Caco-2 (cell line): ENCODE data around the gene ACYP2. TPM values are rescaled to one million over a fixed set of nuclear protein-coding genes. Genes with fewer than 3 reads are reported as not detected.

Source experiments
- BruUV-seq: library from RNA; stranded (reverse); fragments of 400-500 nt; replicated peaks from 2 replicates; lab custom pipeline; 2021; lab: Mats Ljungman, UMichigan
- CTCF ChIA-PET: fragments of 300-600 bp; sonication (Branson Sonifier 250); formaldehyde crosslinking; loops from one replicate; lab custom pipeline; 2022; ENCODE audit warnings: antibody characterized with exemption; lab: Charles Lee
- POLR2A ChIA-PET: fragments of 300-600 bp; sonication (Branson Sonifier 250); formaldehyde crosslinking; loops from one replicate; lab custom pipeline; 2022; ENCODE audit warnings: antibody characterized with exemption; lab: Charles Lee
- DNase-seq, 2 experiments: peaks; one replicate each; pipeline versions ENCODE4 v3.0.0 to v3.0.0-alpha.2; 2020 to 2022
- H3K27me3 ChIP-seq: replicated peaks from 2 replicates; pipeline ENCODE4 v1.6.0; 2011; ENCODE audit warnings: low read length; ENCODE audit not compliant: control insufficient read depth, insufficient read depth
- H3K36me3 ChIP-seq: 2 replicates; pipeline ENCODE4 v1.5.1; 2011; ENCODE audit warnings: low read length; ENCODE audit not compliant: control insufficient read depth, insufficient read depth
- H3K4me1 ChIP-seq: fragments of 250-450 bp; sonication (Bioruptor Pico); 2 replicates; pipeline ENCODE4 v1.5.1; 2020; ENCODE audit warnings: mild to moderate bottlenecking
- H3K4me3 ChIP-seq: 2 replicates; pipeline ENCODE4 v1.5.1; 2011; ENCODE audit warnings: low read depth, mild to moderate bottlenecking, control low read depth, low read length
- H3K9me3 ChIP-seq: fragments of 250-450 bp; sonication (Bioruptor Pico); 2 replicates; pipeline ENCODE4 v1.5.1; 2020; ENCODE audit warnings: mild to moderate bottlenecking, moderate library complexity
- H3K27ac Mint-ChIP-seq: one replicate; pipeline ENCODE4 v1.8.0; 2022; ENCODE audit warnings: mixed read lengths; ENCODE audit not compliant: unreplicated experiment
- H3K27me3 Mint-ChIP-seq: one replicate; pipeline ENCODE4 v1.8.0; 2022; ENCODE audit warnings: mixed read lengths; ENCODE audit not compliant: insufficient read depth, unreplicated experiment
- H3K36me3 Mint-ChIP-seq: one replicate; pipeline ENCODE4 v1.8.0; 2022; ENCODE audit warnings: mild to moderate bottlenecking, mixed read lengths; ENCODE audit not compliant: insufficient read depth, unreplicated experiment
- H3K4me1 Mint-ChIP-seq: one replicate; pipeline ENCODE4 v1.8.0; 2022; ENCODE audit warnings: low read depth, mixed read lengths; ENCODE audit not compliant: unreplicated experiment
- H3K4me3 Mint-ChIP-seq: one replicate; pipeline ENCODE4 v1.8.0; 2022; ENCODE audit warnings: mild to moderate bottlenecking, moderate library complexity, mixed read lengths; ENCODE audit not compliant: unreplicated experiment
- H3K9me3 Mint-ChIP-seq: one replicate; pipeline ENCODE4 v1.8.0; 2022; ENCODE audit warnings: mixed read lengths; ENCODE audit not compliant: unreplicated experiment
- intact Hi-C: fragments of 100-400 bp; cut with micrococcal nuclease; formaldehyde crosslinking; loops from one replicate; pipeline ENCODE4 v1.10.0; 2022; ENCODE audit not compliant: unreplicated experiment
- total RNA-seq: library from RNA; stranded (reverse); gene quantifications from 2 replicates; pipeline ENCODE4 v1.2.3, GENCODE V29; 2022
- TF ChIP-seq, protein P1 (sequence below), 2 experiments: fragments of 200-600 bp in 1 of 2; IDR thresholded peaks; 1 replicate in 1 of 2; 2 replicates in 1 of 2; pipeline versions ENCODE4 v1.5.1 to v1.8.0; 2011 to 2022; ENCODE audit warnings: antibody characterized with exemption in 1 of 2, control low read depth in 1 of 2, inconsistent platforms in 1 of 2, low read depth in 1 of 2, low read length in 1 of 2, mild to moderate bottlenecking in 1 of 2, moderate library complexity in 1 of 2; ENCODE audit not compliant: insufficient read depth in 1 of 2, severe bottlenecking in 1 of 2, unreplicated experiment in 1 of 2

ACYP2 gene
- total RNA-seq, 1 experiment from 2014 or later: 4.1 TPM

DNA sequence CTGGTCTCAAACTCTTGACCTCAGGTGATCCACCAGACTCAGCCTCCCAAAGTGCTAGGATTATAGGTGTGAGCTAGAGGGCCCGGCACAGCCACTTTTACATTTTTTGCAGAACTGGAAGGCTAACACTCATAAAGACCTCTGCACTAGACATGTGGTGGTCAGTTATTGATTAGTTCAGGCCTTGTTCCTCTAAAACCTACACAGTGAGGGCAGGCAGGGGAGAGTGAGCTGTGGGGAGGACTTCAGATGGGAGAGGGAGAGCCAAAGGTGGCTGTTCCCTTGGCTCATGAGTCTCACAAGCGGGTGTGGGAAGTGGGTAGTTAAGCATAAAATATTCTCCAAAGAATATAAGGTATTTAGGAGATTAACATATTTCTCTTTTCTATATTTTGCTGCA lies 29.3 kb upstream of the ACYP2 start:
- no peak for DNase-seq
- intact Hi-C loops: loop anchor here (10.0 kb wide), 1 partner anchor 111 kb away; the partner anchor contains the start of gene PSME4

DNA sequence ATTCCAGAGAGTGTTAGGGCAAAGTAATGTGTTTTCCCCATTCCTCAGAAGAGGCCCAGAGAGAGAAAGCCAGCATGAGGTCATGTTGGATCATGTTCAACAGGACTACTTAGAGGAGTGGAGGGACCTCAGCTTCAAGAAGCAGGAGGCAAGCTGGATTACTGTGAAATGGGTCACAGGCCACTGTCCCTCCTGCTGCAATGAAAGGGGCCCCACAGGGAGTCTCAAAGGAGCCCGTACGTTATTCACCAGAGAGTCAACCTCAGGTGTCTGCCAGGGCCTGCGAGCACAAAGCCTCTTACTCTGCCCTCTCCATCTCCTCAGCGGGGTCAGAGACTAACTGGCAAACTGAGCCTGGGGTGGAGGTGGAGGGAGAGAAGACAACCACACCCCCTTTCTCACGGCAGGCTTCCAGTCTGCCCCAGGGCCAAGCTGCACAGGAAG lies 27.2 kb upstream of the ACYP2 start:
- peak overlapping the region; percentile 41 for H3K4me3 Mint-ChIP-seq
- Histone ChIP-seq H3K9me3 (no peaks in the 10 kb centered on the region), H3K4me3 (no peak overlapping the region), H3K4me1 (peaks cover 20% of the 10 kb centered on the region), H3K27me3 (0 out of 2 replicates have a peak, but pooled peaks cover 1% of the 10 kb centered on the region), H3K36me3 (no peaks in the 10 kb centered on the region)
- peaks cover 13% of the 10 kb centered on the region for H3K4me1 Mint-ChIP-seq
- no TSS peak for BruUV-seq
- CTCF ChIA-PET: interaction anchor here (1.1 kb wide), 1 partner anchor 19 kb away, joined by 6 read pairs; no protein-coding TSS in a partner anchor
- peaks cover 15% of the 10 kb centered on the region for H3K27me3 Mint-ChIP-seq
- no peaks in the 10 kb centered on the region for H3K9me3 Mint-ChIP-seq
- intact Hi-C loops: loop anchor here (2.0 to 10.0 kb wide), 2 partner anchors 113 to 485 kb away; partner anchors contain the start of gene PSME4
- no peaks in the 10 kb centered on the region for H3K36me3 Mint-ChIP-seq
- POLR2A ChIA-PET: no interaction called here
- peak; percentile 18 to 43 for DNase-seq
- H3K27ac Mint-ChIP-seq: no peak overlapping the region
- TF ChIP-seq, protein P1, sequence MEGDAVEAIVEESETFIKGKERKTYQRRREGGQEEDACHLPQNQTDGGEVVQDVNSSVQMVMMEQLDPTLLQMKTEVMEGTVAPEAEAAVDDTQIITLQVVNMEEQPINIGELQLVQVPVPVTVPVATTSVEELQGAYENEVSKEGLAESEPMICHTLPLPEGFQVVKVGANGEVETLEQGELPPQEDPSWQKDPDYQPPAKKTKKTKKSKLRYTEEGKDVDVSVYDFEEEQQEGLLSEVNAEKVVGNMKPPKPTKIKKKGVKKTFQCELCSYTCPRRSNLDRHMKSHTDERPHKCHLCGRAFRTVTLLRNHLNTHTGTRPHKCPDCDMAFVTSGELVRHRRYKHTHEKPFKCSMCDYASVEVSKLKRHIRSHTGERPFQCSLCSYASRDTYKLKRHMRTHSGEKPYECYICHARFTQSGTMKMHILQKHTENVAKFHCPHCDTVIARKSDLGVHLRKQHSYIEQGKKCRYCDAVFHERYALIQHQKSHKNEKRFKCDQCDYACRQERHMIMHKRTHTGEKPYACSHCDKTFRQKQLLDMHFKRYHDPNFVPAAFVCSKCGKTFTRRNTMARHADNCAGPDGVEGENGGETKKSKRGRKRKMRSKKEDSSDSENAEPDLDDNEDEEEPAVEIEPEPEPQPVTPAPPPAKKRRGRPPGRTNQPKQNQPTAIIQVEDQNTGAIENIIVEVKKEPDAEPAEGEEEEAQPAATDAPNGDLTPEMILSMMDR (IDR thresholded peaks at IDR 0.05; ENCODE audit: insufficient read depth in 1 of 2, low read depth in 1 of 2, low read length in 1 of 2, severe bottlenecking in 1 of 2, unreplicated experiment in 1 of 2): no peak

More for the DNA sequence above, 29.3 kb upstream of the ACYP2 start:
- POLR2A ChIA-PET: no interaction called here
- Histone ChIP-seq H3K36me3 (no peaks in the 10 kb centered on the region), H3K27me3 (0 out of 2 replicates have a peak, but pooled peaks cover 1% of the 10 kb centered on the region), H3K4me3 (no peak overlapping the region), H3K9me3 (no peaks in the 10 kb centered on the region), H3K4me1 (peaks cover 20% of the 10 kb centered on the region)
- no TSS peak for BruUV-seq
- no peak overlapping the region for H3K27ac Mint-ChIP-seq
- H3K9me3 Mint-ChIP-seq: no peaks in the 10 kb centered on the region
- no peaks in the 10 kb centered on the region for H3K36me3 Mint-ChIP-seq
- TF ChIP-seq, protein P1 (IDR thresholded peaks at IDR 0.05; ENCODE audit: insufficient read depth in 1 of 2, low read depth in 1 of 2, low read length in 1 of 2, severe bottlenecking in 1 of 2, unreplicated experiment in 1 of 2): no peak
- no peak overlapping the region for H3K4me3 Mint-ChIP-seq
- peaks cover 13% of the 10 kb centered on the region for H3K4me1 Mint-ChIP-seq
- CTCF ChIA-PET: no interaction called here
- peaks cover 6% of the 10 kb centered on the region for H3K27me3 Mint-ChIP-seq

DNA sequence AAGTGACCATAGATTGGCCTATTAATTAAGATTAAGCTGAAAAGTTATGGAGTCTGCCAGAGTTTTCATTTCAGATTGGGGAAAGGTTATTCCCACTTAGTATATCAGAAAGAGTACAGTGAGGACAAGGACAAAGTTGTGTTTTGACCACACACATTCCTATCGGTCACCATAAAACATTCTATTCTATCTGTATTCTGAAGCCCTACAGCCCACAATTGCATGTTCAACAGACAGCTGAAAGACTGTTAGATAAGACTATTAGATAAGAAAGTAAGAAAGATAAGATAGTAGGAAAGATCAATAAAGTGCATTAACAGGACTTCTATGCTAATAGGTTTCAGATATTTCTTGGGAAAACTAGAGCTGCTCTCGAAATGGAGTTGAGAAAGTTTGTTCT lies 26.7 kb upstream of the ACYP2 start:
- Mint-ChIP-seq H3K27me3 (peaks cover 15% of the 10 kb centered on the region), H3K27ac (no peak overlapping the region), H3K9me3 (no peaks in the 10 kb centered on the region), H3K36me3 (no peaks in the 10 kb centered on the region), H3K4me3 (peak overlapping the region; percentile 41), H3K4me1 (peaks cover 13% of the 10 kb centered on the region)
- H3K36me3 ChIP-seq: no peaks in the 10 kb centered on the region
- intact Hi-C loops: loop anchor here (2.0 to 10.0 kb wide), 2 partner anchors 114 to 484 kb away; partner anchors contain the start of gene PSME4
- ChIA-PET CTCF (interaction anchor here (1.1 kb wide), 1 partner anchor 18 kb away, joined by 6 read pairs; no protein-coding TSS in a partner anchor), POLR2A (interaction anchor here (0.6 kb wide), 1 partner anchor 118 kb away, joined by 3 read pairs; no protein-coding TSS in a partner anchor)
- H3K27me3 ChIP-seq: 0 out of 2 replicates have a peak, but pooled peaks cover 1% of the 10 kb centered on the region
- H3K4me3 ChIP-seq: no peak overlapping the region
- BruUV-seq: no TSS peak
- no peaks in the 10 kb centered on the region for H3K9me3 ChIP-seq
- peaks cover 20% of the 10 kb centered on the region for H3K4me1 ChIP-seq
- DNase-seq: peak in 1 of 2 experiments; percentile 56
- TF ChIP-seq, protein P1 (IDR thresholded peaks at IDR 0.05; ENCODE audit: insufficient read depth in 1 of 2, low read depth in 1 of 2, low read length in 1 of 2, severe bottlenecking in 1 of 2, unreplicated experiment in 1 of 2): no peak
